ENCODE measurements around the gene ING1. TPM values are rescaled to one million over a fixed set of nuclear protein-coding genes. Genes with fewer than 3 reads are reported as not detected.

Gene ING1
- polyA plus RNA-seq, 2 of the 4 experiments (the other 2 are of a cell fraction): 7.9 to 8.6 TPM

- TF ChIP-seq, protein P1, sequence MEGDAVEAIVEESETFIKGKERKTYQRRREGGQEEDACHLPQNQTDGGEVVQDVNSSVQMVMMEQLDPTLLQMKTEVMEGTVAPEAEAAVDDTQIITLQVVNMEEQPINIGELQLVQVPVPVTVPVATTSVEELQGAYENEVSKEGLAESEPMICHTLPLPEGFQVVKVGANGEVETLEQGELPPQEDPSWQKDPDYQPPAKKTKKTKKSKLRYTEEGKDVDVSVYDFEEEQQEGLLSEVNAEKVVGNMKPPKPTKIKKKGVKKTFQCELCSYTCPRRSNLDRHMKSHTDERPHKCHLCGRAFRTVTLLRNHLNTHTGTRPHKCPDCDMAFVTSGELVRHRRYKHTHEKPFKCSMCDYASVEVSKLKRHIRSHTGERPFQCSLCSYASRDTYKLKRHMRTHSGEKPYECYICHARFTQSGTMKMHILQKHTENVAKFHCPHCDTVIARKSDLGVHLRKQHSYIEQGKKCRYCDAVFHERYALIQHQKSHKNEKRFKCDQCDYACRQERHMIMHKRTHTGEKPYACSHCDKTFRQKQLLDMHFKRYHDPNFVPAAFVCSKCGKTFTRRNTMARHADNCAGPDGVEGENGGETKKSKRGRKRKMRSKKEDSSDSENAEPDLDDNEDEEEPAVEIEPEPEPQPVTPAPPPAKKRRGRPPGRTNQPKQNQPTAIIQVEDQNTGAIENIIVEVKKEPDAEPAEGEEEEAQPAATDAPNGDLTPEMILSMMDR (IDR thresholded peaks at IDR 0.05): no peak
- TF ChIP-seq, protein P2, sequence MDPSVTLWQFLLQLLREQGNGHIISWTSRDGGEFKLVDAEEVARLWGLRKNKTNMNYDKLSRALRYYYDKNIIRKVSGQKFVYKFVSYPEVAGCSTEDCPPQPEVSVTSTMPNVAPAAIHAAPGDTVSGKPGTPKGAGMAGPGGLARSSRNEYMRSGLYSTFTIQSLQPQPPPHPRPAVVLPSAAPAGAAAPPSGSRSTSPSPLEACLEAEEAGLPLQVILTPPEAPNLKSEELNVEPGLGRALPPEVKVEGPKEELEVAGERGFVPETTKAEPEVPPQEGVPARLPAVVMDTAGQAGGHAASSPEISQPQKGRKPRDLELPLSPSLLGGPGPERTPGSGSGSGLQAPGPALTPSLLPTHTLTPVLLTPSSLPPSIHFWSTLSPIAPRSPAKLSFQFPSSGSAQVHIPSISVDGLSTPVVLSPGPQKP (IDR thresholded peaks at IDR 0.05; ENCODE audit: low read depth, low read length): no peak; the same call in 1 of the 2 replicates
- no peak for TF ChIP-seq NR3C1 (IDR thresholded peaks at IDR 0.05)
- TF ChIP-seq RNF2 (IDR thresholded peaks at IDR 0.05; ENCODE audit: borderline replicate concordance, low read depth): no peak
- TF ChIP-seq RAD21 (conservative IDR thresholded peaks at IDR 0.05 in 1 of 2, IDR thresholded peaks at IDR 0.05 in 1 of 2): no peak
- TF ChIP-seq ZNF302 (CRISPR knock-in tag; IDR thresholded peaks at IDR 0.05): no peak
- no peak for TF ChIP-seq FOXS1 (CRISPR knock-in tag; IDR thresholded peaks at IDR 0.05)
- TF ChIP-seq POLR2AphosphoS2 (conservative IDR thresholded peaks at IDR 0.05; ENCODE audit: low read length): no peak
- TF ChIP-seq MAZ (IDR thresholded peaks at IDR 0.05; ENCODE audit: borderline replicate concordance, low read depth, low read length): no peak
Observed at GRCh38 chr13:110712849-110713641, 455 bp upstream of the ING1 start (continued).

DNA sequence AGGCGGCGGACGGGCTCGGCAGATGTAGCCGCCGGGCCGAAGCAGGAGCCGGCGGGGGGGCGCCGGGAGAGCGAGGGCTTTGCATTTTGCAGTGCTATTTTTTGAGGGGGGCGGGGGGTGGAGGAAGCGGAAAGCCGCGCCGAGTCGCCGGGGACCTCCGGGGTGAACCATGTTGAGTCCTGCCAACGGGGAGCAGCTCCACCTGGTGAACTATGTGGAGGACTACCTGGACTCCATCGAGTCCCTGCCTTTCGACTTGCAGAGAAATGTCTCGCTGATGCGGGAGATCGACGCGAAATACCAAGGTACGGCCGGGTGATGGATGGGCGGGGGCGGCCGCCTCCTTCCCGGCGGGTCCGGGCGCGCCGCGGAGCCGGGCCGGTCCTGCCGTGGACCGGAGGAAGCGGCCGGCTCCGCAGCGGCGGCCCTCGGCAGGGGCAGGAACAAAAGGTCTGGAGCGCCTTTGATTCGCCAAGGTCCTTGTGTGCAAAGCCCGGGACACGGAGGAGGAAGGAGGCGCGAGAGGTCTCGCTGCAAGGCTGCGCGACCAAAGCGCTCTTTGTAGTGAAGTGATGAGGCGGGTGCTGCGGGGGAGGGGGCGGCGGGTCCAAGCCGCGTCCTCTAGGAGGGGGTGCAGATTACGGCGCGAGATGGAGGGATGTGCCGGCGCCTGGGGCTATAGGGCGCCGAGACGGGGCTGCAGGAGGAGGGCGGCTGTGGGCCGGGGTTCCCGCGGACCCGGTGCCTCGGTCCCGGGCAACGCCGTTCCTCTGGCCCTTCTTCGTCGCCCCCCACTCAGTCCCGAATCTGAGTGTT, 689 bp downstream of the ING1 start:
- ChIA-PET CTCF (no interaction called here), POLR2A (interaction anchor here (1.5 kb wide), 2 partner anchors 27 to 156 kb away, joined by 7 to 14 read pairs; no protein-coding TSS in a partner anchor)
- Histone ChIP-seq H3K27ac (peak overlapping the region; percentile 94 to 98), H3K4me2 (peak overlapping the region; percentile 82), H3K9me3 (no peaks in the 10 kb centered on the region), H3K4me1 (peaks cover 18% of the 10 kb centered on the region; the same call in 2 of the 3 replicates), H3K4me3 (peak overlapping the region; percentile 93)
- TF ChIP-seq CHD4 (IDR thresholded peaks at IDR 0.05; ENCODE audit: borderline replicate concordance) (no peak), MAFK (IDR thresholded peaks at IDR 0.05; ENCODE audit: partially characterized antibody) (no peak), PHF8 (IDR thresholded peaks at IDR 0.05; ENCODE audit: borderline replicate concordance, low read depth) (no peak), EHF (CRISPR knock-in tag; IDR thresholded peaks at IDR 0.05) (no peak), FOXS1 (CRISPR knock-in tag; IDR thresholded peaks at IDR 0.05) (no peak), EP300 (IDR thresholded peaks at IDR 0.05) (no peak), HDAC2 (IDR thresholded peaks at IDR 0.05) (no peak), CBX8 (IDR thresholded peaks at IDR 0.05) (no peak), SREBF2 (IDR thresholded peaks at IDR 0.05) (no peak), TFCP2L1 (CRISPR knock-in tag; IDR thresholded peaks at IDR 0.05) (no peak), HOXA7 (CRISPR knock-in tag; IDR thresholded peaks at IDR 0.05) (no peak)
- ATAC-seq (no peak), DNase-seq (ENCODE audit: low read depth in 1 of 2, low spot score in 1 of 2) (peak in 1 of 2 experiments; percentile 34), FAIRE-seq (no peak)
- WGBS (ENCODE audit: missing lambda C conversion rate): 0% methylated on average over 3 of the region's 86 CpGs
